Neural crest cell (in vitro differentiated cells): ENCODE results near the gene ECEL1. TPM values are rescaled to one million over a fixed set of nuclear protein-coding genes. Genes with fewer than 3 reads are reported as not detected.

Source experiments
- DNase-seq: peaks from one replicate; pipeline ENCODE4 v3.0.0; 2021; ENCODE audit warnings: low read depth, mixed read lengths, low spot score
- H3K27ac Mint-ChIP-seq: one replicate; pipeline ENCODE4 v1.8.0; 2021; ENCODE audit warnings: mild to moderate bottlenecking, mixed read lengths; ENCODE audit not compliant: unreplicated experiment
- H3K27me3 Mint-ChIP-seq: 2 replicates; pipeline ENCODE4 v1.8.0; 2021; ENCODE audit warnings: low read depth, mild to moderate bottlenecking, mixed read lengths
- H3K36me3 Mint-ChIP-seq: 2 replicates; pipeline ENCODE4 v1.8.0; 2021; ENCODE audit warnings: low read depth, mild to moderate bottlenecking, mixed read lengths
- H3K4me1 Mint-ChIP-seq: 2 replicates; pipeline ENCODE4 v1.8.0; 2021; ENCODE audit warnings: mixed read lengths
- H3K4me3 Mint-ChIP-seq: one replicate; pipeline ENCODE4 v1.8.0; 2021; ENCODE audit warnings: mild to moderate bottlenecking, mixed read lengths
- H3K9me3 Mint-ChIP-seq: 2 replicates; pipeline ENCODE4 v1.8.0; 2021; ENCODE audit warnings: mixed read lengths
- total RNA-seq: library from RNA; stranded (reverse); gene quantifications from 2 replicates; pipeline ENCODE4 v1.2.1, GENCODE V29; 2021
- TF ChIP-seq, protein P1 (sequence below): fragments of 200-600 bp; sonication (generic); conservative IDR thresholded peaks from 2 replicates; pipeline ENCODE4 v1.5.0; 2021; ENCODE audit warnings: antibody characterized with exemption, mild to moderate bottlenecking

The ECEL1 gene
- total RNA-seq, 1 donor from 2014 or later, result 43.9 TPM

DNA sequence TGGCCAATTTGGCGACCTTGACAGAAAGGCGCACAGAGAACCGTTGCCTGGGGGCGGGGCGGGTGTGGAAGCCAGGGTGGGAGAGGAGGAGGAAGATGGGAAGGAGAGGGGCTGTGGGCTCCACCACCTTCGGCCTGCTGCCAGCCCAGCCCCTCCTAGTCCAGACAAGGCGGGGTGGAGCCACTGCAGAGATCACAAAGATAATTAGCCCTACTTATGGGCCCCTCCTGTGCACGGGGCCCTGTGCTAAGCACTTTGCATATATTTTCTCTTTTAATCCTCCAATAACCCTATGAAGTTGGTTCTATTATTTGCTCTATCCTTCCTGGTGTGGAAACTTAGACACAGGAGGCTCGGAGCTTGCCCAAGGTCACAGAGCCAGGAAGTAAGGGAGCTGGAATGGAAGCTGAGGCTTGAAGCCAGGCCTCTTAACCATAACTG lies 13.7 kb upstream of the ECEL1 start:
- no peak for DNase-seq
- Mint-ChIP-seq H3K4me3 (peak overlapping the region; percentile 66), H3K4me1 (peaks cover 37% of the 10 kb centered on the region), H3K27me3 (peaks cover 42% of the 10 kb centered on the region), H3K9me3 (peaks cover 2% of the 10 kb centered on the region), H3K27ac (no peak overlapping the region), H3K36me3 (no peaks in the 10 kb centered on the region)
- TF ChIP-seq, protein P1, sequence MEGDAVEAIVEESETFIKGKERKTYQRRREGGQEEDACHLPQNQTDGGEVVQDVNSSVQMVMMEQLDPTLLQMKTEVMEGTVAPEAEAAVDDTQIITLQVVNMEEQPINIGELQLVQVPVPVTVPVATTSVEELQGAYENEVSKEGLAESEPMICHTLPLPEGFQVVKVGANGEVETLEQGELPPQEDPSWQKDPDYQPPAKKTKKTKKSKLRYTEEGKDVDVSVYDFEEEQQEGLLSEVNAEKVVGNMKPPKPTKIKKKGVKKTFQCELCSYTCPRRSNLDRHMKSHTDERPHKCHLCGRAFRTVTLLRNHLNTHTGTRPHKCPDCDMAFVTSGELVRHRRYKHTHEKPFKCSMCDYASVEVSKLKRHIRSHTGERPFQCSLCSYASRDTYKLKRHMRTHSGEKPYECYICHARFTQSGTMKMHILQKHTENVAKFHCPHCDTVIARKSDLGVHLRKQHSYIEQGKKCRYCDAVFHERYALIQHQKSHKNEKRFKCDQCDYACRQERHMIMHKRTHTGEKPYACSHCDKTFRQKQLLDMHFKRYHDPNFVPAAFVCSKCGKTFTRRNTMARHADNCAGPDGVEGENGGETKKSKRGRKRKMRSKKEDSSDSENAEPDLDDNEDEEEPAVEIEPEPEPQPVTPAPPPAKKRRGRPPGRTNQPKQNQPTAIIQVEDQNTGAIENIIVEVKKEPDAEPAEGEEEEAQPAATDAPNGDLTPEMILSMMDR, result no peak

DNA sequence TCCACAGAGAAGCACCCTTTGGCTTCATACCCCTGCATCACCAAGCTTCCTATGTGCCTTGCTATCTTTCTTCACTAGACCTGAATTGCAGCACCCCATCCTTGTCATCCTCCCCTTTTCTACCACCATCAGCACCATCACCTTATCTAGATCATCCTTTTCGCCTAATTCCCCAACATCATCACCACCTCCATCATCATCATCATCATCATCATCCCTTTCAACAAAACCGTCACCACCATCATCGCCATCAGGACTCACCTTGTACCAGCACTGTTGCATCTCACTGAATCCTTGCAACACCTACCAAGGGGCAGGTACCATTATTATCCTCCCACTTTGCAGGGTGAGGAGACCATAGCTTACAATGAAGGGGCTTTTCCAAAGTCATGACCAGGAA lies 10.8 kb upstream of the ECEL1 start:
- no peaks in the 10 kb centered on the region for H3K36me3 Mint-ChIP-seq

DNA sequence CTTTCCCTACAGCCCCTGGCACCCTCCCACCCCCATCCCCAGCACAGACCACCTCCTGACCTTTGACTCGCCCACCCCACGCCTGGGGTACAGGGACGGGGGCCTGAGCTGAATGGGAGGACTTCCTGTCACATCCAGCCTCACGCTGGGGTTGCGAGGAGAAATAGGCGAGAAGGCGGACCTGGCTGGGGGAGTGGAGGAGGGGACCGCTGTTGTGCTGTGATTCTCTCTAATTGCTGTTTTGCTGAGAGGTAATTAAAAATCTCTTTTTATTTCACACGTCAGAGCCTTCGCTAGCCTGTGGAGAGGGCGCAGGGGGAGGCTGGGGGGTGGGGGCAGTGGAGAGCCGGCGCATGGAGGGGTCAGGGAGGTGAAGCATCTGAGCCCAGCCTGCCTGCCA lies 9.7 kb upstream of the ECEL1 start:
- H3K4me3 Mint-ChIP-seq, result no peak overlapping the region
- TF ChIP-seq, protein P1, result no peak
- H3K4me1 Mint-ChIP-seq, result peaks cover 30% of the 10 kb centered on the region
- peaks cover 13% of the 10 kb centered on the region for H3K27me3 Mint-ChIP-seq
- H3K36me3 Mint-ChIP-seq, result no peaks in the 10 kb centered on the region
- H3K9me3 Mint-ChIP-seq, result peaks cover 2% of the 10 kb centered on the region
- DNase-seq, result no peak
- H3K27ac Mint-ChIP-seq, result peak overlapping the region; percentile 62

More for the DNA sequence above, 10.8 kb upstream of the ECEL1 start:
- H3K4me1 Mint-ChIP-seq, result peaks cover 29% of the 10 kb centered on the region
- H3K27me3 Mint-ChIP-seq, result peaks cover 15% of the 10 kb centered on the region
- no peak overlapping the region for H3K27ac Mint-ChIP-seq
- DNase-seq, result no peak
- TF ChIP-seq, protein P1, result no peak
- peaks cover 2% of the 10 kb centered on the region for H3K9me3 Mint-ChIP-seq
- no peak overlapping the region for H3K4me3 Mint-ChIP-seq

DNA sequence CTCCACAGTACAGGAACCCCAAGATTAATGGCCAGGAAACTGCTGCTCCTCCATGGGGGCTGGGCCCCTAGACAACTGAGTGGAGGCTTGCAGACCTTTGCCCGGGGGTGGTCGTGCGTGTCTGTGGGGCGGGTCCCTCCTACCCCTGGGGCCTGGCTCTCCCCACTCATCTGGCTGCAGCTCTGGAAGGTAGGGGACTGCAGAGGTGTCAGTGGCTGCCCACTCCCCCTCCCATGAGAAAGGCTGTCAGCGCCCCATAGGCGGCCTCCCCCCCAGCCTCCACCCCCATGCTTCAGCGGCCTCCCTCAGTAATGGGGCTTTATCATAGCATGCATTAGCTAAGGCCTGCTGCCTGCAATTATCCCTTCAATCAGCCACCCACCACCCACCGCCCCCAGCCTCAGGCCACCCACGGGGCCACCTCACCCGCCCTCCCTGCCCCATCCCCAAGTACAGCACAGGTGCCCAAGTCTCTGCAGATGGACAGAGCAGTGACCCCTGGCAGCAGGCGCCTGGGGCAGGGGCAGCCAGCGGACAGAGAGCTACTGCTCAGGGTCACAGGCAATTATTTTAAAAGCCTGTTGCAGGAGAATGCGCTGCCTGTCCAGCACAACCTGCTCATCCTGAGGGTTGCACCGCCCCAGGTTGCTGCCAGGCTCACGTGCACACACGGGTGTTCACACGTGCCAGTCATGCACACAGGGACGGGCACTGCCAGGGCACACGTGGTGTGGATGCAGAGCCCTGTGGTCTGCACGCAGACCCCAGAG lies 9.1 kb upstream of the ECEL1 start:
- peaks cover 12% of the 10 kb centered on the region for H3K27me3 Mint-ChIP-seq
- H3K4me3 Mint-ChIP-seq, result no peak overlapping the region
- no peak overlapping the region for H3K27ac Mint-ChIP-seq
- peaks cover 2% of the 10 kb centered on the region for H3K9me3 Mint-ChIP-seq
- no peak for DNase-seq
- H3K4me1 Mint-ChIP-seq, result peaks cover 28% of the 10 kb centered on the region
- TF ChIP-seq, protein P1, result no peak
- H3K36me3 Mint-ChIP-seq, result no peaks in the 10 kb centered on the region

DNA sequence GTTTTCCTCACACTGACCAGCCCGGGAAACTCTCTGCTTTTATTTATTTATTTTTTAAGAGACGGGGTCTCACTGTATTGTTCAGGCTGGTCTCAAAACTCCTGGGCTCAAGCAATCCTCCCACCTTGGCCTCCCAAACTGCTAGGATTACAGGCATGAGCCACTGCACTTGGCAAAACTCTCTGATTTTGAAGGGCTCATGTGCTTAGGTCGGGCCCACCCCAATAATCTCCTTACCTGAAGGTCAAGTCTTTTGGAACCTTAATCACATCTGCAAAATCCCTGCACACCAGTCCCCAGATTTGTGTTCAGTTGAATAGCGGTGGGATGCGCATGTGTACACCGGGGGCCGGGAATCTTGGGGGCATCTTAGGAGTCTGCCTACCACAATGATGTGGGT lies 7.7 kb upstream of the ECEL1 start:
- Mint-ChIP-seq H3K27ac (peak overlapping the region; percentile 19), H3K36me3 (no peaks in the 10 kb centered on the region), H3K9me3 (peaks cover 2% of the 10 kb centered on the region), H3K4me1 (peaks cover 28% of the 10 kb centered on the region), H3K27me3 (peaks cover 15% of the 10 kb centered on the region), H3K4me3 (no peak overlapping the region)
- no peak for DNase-seq
- TF ChIP-seq, protein P1, result no peak
